Fibroblast of villous mesenchyme (primary cell): ENCODE measurements around the gene IMP4. TPM values are rescaled to one million over a fixed set of nuclear protein-coding genes. Genes with fewer than 3 reads are reported as not detected.

Source experiments
- DNase-seq: peaks from one replicate; pipeline ENCODE4 v3.0.0-alpha.2; 2010; ENCODE audit warnings: low read depth
- H3K4me3 ChIP-seq: 2 replicates; pipeline ENCODE4 v1.5.1; 2011; ENCODE audit warnings: low read depth, mild to moderate bottlenecking, low read length
- total RNA-seq: library from RNA; depleted of rRNA; stranded (reverse); fragments of >200 nt; gene quantifications from 2 replicates; pipeline ENCODE4 v1.2.3, GENCODE V29; 2012
- TF ChIP-seq, protein P1 (sequence below): IDR thresholded peaks from 2 replicates; pipeline ENCODE4 v1.5.1; 2012; ENCODE audit warnings: low read depth, mild to moderate bottlenecking, low read length; ENCODE audit not compliant: insufficient read depth

The IMP4 gene
- total RNA-seq, 1 donor, result 60.5 TPM

DNA sequence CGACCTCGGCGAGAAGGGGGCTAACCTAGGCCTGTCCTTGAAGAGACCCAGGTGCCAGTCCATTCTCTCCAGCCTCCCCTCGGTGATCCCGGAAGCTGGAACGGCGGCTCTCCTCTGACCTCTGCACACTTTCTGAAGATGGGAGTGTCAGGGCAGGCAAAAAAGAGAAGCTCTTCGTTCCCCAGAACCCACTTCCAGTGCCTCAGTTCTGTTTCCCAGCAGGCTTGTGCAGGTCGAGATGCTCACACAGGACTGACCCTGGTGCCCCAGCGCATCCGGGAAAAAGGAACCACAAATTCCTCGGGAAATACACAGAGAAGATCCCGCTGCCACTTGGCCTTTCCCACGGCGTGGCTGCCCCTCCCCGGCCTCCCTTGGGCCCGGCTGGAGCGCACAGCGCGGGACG is 12.5 kb downstream of the IMP4 start:
- TF ChIP-seq, protein P1, sequence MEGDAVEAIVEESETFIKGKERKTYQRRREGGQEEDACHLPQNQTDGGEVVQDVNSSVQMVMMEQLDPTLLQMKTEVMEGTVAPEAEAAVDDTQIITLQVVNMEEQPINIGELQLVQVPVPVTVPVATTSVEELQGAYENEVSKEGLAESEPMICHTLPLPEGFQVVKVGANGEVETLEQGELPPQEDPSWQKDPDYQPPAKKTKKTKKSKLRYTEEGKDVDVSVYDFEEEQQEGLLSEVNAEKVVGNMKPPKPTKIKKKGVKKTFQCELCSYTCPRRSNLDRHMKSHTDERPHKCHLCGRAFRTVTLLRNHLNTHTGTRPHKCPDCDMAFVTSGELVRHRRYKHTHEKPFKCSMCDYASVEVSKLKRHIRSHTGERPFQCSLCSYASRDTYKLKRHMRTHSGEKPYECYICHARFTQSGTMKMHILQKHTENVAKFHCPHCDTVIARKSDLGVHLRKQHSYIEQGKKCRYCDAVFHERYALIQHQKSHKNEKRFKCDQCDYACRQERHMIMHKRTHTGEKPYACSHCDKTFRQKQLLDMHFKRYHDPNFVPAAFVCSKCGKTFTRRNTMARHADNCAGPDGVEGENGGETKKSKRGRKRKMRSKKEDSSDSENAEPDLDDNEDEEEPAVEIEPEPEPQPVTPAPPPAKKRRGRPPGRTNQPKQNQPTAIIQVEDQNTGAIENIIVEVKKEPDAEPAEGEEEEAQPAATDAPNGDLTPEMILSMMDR, result no peak
- DNase-seq, result peak; percentile 7
- H3K4me3 ChIP-seq, result peak overlapping the region; percentile 65

DNA sequence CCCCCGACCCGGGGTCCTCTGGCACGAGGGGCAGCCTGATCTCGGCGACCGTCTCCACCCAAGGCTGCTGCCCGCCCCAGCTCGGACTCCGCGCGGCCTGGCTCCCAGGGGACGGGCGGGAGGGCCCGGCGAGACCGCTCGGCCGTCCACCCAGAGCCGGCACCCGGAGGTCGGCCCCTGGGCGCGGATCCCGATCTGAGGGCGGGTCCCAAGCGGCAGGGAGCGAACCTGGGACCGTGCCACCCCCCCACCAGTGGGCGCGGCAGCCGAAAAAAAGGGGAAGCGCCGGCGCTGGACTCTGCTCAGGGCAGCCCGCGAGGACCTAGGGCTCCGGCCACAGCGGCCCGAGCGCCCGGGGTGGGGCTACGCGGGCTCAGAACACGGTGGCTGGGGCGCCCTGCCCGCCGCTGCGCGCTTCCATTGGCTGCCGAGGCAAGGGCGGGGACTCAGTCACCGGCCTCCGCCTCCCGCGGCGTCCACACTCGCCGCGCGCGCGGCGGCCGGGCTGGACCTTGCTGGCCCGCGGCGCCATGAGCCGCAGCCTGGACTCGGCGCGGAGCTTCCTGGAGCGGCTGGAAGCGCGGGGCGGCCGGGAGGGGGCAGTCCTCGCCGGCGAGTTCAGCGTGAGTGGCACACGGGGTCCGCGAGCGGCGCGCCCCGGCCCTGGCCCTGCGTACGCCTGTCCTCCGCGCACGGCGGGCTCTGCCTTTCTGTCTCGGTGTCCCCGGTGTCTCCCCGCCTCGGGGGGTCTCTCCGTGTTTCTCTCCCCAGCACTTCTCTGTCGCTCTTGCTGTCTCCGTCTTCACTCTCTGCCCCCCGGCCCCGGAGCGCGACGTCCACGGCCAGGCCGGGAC is 13.1 kb downstream of the IMP4 start, which contains the start of gene PTPN18:
Gene PTPN18 (plus strand): TSS at position 479 of the 854 bp plus-strand sequence. CDS start 52 bp downstream, at position 531.
- TF ChIP-seq, protein P1, result peak; percentile 40
- peak within 1 kb of the TSS; percentile 77 for H3K4me3 ChIP-seq
- peak; percentile 90 for DNase-seq

DNA sequence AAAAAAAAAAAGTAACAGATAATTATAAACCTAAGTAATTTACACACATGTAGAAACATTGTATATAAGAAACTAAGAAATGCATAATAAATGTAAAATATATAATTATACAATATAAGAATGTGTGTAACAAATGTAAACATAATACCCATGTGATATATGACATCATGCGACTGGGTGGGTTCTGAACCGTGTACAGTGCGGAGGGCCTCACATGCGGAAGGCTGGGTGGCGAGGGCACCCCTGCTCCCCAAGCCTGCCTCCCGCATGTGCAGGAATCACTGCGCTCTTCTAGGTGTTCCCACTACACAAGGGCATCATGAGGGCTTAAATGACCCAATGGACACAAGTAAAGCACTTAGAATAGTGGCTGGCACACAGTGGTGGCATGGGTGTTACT is 15.2 kb downstream of the IMP4 start:
- no peak for DNase-seq
- TF ChIP-seq, protein P1, result no peak
- no peak overlapping the region for H3K4me3 ChIP-seq

DNA sequence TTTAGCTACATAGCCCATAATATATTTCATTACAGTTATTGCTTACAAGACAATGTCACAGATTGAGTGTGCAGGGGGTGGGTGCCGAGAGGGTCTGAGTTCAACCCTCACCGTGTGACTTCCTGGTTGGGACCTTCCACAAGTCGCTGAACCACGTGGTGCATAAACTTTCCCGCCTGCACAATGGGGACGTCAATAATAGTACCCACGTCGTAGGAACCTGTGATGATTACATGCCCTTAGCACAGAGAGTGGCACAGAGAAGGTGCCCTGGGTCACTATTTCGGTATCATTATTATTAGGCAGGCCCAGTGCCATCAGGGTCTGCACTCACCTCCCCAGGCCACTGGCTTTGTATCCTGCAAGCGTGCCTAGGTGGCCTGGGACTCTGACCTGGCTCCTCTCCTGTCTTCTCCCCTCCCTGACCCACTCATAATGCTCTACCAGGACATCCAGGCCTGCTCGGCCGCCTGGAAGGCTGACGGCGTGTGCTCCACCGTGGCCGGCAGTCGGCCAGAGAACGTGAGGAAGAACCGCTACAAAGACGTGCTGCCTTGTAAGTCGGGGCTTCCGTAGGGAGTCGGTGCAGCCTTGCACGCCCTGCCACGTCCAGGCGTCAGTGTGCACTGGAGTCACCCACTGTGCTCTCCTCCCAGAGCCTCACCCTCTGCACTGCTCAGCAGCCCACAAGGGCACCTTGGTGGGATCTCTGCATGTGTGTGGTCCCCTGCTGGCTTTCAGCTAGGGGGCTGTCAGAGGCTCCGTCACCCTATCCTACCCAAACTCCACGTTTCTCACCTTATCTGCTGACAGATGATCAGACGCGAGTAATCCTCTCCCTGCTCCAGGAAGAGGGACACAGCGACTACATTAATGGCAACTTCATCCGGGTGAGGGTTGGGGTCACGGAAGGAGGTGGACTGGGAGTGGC is 16.0 kb downstream of the IMP4 start:
- TF ChIP-seq, protein P1, result no peak
- H3K4me3 ChIP-seq, result no peak overlapping the region
- DNase-seq, result no peak

DNA sequence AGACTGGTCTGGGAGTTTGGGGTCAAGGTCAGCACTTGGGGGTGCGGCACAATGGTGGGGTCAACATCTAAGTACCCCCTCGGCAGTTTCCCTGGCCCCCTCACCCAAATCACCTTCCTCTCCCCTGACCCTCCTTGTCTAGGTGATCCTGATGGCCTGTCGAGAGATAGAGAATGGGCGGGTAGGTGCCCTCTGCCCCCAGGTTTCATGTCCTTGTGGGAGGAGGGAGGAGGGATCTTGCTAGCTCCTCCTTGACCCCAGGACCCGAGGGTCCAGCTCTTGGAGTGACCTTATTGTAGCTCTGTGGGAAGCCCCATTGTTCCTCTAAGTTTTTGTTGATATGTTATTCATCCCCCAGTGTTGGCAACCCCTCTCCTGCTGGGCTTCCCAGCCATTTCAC is 16.8 kb downstream of the IMP4 start:
- no peak for DNase-seq
- no peak overlapping the region for H3K4me3 ChIP-seq
- TF ChIP-seq, protein P1, result no peak

DNA sequence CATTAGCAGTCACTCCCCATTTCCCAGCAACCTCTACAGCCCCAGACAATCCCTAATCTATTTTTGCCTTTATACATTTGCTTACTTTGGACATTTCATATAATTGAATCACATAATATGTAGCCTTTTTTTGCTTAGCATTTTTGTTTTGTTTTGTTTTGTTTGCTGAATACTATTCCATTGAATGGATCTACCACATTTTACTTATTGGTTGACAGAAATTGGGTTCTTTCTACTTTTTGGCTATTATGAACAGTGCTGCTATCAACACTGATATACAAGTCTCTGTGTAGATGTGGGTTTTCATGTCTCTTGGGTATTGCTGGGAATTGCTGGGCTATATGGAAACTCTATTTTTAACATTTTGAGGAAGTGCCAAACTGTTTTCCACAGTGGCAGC is 20.8 kb downstream of the IMP4 start:
- TF ChIP-seq, protein P1, result no peak
- DNase-seq, result no peak
- no peak overlapping the region for H3K4me3 ChIP-seq
